ENCODE results near the gene PLOD1.

The PLOD1 gene

DNA sequence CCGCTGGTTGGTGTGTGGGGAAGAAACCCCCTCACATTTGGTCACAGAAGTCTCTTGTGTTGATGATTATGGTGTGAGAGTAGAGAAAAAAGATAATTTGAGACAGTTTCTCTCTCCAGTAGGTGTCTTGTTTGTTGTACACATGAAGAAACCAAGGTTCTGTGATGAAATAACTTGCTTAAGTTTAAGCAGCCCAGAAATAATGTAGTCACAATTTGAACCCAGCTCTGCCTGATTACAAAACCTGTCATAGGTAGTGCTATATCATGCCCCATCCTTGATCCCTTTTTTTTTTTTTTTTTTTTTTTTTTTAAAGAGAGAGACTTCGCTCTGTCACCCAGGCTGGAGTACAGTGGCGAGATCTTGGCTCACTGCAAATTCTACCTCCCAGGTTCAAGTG lies 50.7 kb downstream of the PLOD1 start:
- Histone ChIP-seq H3K9me3 (no peaks in the 10 kb centered on the region), H3K4me1 (ENCODE audit: control insufficient read depth in 1 of 2, insufficient read depth in 1 of 2, low read depth in 1 of 2, low read length in 1 of 2) (peaks cover 75 to 76% of the 10 kb centered on the region in 2 experiments), H3K27ac (peak overlapping the region; percentile 97), H3K4me3 (ENCODE audit: low read depth in 1 of 2, low read length in 1 of 2) (peak overlapping the region; percentile 48 to 49), H3K27me3 (no peaks in the 10 kb centered on the region), H3K36me3 (peaks cover 46% of the 10 kb centered on the region)
- TF ChIP-seq, protein P1, sequence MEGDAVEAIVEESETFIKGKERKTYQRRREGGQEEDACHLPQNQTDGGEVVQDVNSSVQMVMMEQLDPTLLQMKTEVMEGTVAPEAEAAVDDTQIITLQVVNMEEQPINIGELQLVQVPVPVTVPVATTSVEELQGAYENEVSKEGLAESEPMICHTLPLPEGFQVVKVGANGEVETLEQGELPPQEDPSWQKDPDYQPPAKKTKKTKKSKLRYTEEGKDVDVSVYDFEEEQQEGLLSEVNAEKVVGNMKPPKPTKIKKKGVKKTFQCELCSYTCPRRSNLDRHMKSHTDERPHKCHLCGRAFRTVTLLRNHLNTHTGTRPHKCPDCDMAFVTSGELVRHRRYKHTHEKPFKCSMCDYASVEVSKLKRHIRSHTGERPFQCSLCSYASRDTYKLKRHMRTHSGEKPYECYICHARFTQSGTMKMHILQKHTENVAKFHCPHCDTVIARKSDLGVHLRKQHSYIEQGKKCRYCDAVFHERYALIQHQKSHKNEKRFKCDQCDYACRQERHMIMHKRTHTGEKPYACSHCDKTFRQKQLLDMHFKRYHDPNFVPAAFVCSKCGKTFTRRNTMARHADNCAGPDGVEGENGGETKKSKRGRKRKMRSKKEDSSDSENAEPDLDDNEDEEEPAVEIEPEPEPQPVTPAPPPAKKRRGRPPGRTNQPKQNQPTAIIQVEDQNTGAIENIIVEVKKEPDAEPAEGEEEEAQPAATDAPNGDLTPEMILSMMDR (IDR thresholded peaks at IDR 0.05): peak; percentile 16

DNA sequence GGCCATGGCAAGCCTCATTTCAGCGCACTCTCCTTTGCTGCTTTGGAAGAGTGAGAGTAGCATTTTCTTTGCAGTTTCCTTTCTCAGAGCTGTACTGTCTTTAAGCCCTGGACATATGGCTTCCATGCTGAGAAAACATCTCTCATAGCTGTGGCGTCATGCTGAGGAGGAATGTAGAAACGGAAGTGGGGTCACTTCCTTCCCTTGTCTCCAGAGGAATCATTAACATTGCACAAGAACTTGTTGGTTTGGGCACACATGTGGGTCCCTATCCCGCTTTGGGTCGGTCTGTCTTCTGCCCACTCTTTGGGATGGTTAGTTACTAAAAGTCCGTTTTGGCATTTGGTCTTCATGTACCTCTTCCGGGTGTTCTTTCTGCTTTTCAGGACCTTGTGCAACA lies 51.3 kb downstream of the PLOD1 start:
- Histone ChIP-seq H3K4me3 (ENCODE audit: low read depth in 1 of 2, low read length in 1 of 2) (peak overlapping the region; percentile 48 to 49), H3K27ac (peak overlapping the region; percentile 97), H3K4me1 (ENCODE audit: control insufficient read depth in 1 of 2, insufficient read depth in 1 of 2, low read depth in 1 of 2, low read length in 1 of 2) (peaks cover 69 to 71% of the 10 kb centered on the region in 2 experiments), H3K9me3 (no peaks in the 10 kb centered on the region), H3K36me3 (peaks cover 53% of the 10 kb centered on the region), H3K27me3 (no peaks in the 10 kb centered on the region)
- TF ChIP-seq, protein P1 (IDR thresholded peaks at IDR 0.05): no peak

DNA sequence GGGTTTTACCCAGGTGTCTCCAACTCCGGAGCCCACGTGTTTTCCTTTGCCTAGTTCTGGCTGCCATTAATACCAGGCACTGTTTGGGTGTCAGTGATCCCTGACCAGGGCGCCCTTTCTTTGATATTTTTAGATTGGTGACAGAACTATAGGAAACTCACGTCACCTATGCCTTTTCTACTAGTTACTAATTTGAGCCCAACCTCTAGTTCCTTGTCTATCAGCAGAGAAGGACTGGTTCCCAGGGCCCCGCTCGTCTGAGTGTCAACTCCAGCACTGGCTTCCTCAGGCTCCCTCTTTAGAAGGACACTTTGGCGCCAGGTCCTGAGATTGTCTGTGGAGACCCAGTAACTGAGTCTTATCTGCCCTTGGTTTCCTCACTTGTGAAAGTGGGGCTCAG lies 55.2 kb downstream of the PLOD1 start:
- H3K4me3 ChIP-seq (ENCODE audit: low read depth in 1 of 2, low read length in 1 of 2): no peak overlapping the region
- H3K36me3 ChIP-seq: peaks cover 61% of the 10 kb centered on the region
- TF ChIP-seq, protein P1 (IDR thresholded peaks at IDR 0.05): no peak

DNA sequence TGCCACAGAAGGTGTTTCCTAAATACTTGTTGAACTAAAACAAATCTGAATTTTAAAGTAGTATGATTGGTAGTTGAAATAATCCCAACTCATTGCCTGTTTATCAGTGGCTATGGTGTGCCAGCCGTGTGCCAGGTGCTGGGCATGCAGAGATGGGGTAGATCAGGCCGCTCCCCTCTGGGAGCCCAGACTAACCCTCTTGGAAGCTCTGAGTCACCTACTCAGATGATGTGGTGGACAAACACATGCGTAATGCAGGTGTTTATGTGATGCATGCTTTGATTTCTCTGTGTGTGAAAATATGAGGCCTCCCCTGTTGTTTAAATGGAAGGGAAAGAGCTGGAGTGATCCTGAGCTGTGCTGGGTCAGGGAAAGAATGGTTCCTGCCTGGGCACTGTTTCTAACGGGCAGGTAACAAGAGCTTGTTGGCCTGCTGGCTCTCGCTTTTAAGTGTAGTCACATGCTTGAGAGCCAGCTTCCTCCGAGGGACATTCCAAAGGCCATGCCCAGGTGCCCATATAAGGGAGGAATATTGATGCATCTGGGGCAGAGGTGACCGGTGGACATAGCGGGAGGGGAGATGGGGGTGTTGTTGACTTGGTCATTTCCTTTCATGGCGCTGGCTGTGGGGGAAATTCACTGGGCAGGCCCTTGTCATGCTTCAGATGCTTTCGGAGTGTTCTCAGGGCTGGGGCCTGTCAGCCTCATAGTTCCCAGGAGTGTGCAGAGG lies 56.0 kb downstream of the PLOD1 start:
- peak overlapping the region; percentile 19 for H3K27ac ChIP-seq
- H3K4me3 ChIP-seq (ENCODE audit: low read depth in 1 of 2, low read length in 1 of 2): no peak overlapping the region
- peaks cover 23 to 25% of the 10 kb centered on the region in 2 experiments for H3K4me1 ChIP-seq (ENCODE audit: control insufficient read depth in 1 of 2, insufficient read depth in 1 of 2, low read depth in 1 of 2, low read length in 1 of 2)
- H3K27me3 ChIP-seq: no peaks in the 10 kb centered on the region
- H3K36me3 ChIP-seq: peaks cover 66% of the 10 kb centered on the region
- TF ChIP-seq, protein P1 (IDR thresholded peaks at IDR 0.05): no peak
- no peaks in the 10 kb centered on the region for H3K9me3 ChIP-seq

More for the DNA sequence above, 55.2 kb downstream of the PLOD1 start:
- Histone ChIP-seq H3K9me3 (no peaks in the 10 kb centered on the region), H3K27me3 (no peaks in the 10 kb centered on the region), H3K27ac (peak overlapping the region; percentile 97), H3K4me1 (ENCODE audit: control insufficient read depth in 1 of 2, insufficient read depth in 1 of 2, low read depth in 1 of 2, low read length in 1 of 2) (peaks cover 31 to 33% of the 10 kb centered on the region in 2 experiments)

DNA sequence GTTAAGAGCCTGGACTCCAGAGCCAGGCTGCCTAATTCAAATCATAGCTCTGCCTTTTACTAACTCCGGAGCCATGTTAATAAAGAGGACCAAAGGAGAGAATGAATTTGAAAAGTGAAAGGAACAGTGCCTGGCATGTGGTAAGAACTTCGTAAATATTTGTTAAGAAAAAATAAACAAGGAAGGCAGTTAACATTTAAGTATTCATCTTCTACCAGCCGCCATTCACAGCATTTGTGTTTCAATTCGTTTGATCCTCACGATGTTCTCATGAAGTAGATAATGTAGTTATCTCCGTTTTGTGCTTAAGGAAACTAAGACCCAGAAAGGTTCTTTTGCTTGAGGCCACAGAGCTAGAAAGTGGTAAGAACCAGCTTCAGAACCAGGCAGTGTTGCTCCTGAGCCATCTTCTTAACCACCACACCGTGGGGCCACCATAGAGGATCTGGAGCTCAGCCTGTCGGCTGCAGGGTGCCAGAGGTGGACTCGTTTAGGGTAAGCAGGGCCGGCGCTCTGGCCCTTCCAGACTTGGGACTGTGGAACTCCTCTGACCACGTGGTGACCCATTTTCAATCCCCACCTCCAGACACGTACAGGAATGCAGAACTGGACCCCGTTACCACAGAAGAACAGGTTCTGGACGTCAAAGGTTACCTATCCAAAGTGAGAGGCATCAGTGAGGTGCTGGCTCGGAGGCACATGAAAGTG lies 57.6 kb downstream of the PLOD1 start:
- no peak overlapping the region for H3K4me3 ChIP-seq (ENCODE audit: low read depth in 1 of 2, low read length in 1 of 2)
- no peaks in the 10 kb centered on the region for H3K27me3 ChIP-seq
- peak overlapping the region; percentile 48 for H3K27ac ChIP-seq
- TF ChIP-seq, protein P1 (IDR thresholded peaks at IDR 0.05): no peak
- peaks cover 6 to 9% of the 10 kb centered on the region in 2 experiments for H3K4me1 ChIP-seq (ENCODE audit: control insufficient read depth in 1 of 2, insufficient read depth in 1 of 2, low read depth in 1 of 2, low read length in 1 of 2)
- H3K9me3 ChIP-seq: no peaks in the 10 kb centered on the region
- H3K36me3 ChIP-seq: peaks cover 83% of the 10 kb centered on the region
